ENCODE measurements around the gene CCDC92B. TPM values are rescaled to one million over a fixed set of nuclear protein-coding genes. Genes with fewer than 3 reads are reported as not detected.

Gene CCDC92B
- total RNA-seq, 1 experiment from 2014 or later = 1.9 TPM

DNA sequence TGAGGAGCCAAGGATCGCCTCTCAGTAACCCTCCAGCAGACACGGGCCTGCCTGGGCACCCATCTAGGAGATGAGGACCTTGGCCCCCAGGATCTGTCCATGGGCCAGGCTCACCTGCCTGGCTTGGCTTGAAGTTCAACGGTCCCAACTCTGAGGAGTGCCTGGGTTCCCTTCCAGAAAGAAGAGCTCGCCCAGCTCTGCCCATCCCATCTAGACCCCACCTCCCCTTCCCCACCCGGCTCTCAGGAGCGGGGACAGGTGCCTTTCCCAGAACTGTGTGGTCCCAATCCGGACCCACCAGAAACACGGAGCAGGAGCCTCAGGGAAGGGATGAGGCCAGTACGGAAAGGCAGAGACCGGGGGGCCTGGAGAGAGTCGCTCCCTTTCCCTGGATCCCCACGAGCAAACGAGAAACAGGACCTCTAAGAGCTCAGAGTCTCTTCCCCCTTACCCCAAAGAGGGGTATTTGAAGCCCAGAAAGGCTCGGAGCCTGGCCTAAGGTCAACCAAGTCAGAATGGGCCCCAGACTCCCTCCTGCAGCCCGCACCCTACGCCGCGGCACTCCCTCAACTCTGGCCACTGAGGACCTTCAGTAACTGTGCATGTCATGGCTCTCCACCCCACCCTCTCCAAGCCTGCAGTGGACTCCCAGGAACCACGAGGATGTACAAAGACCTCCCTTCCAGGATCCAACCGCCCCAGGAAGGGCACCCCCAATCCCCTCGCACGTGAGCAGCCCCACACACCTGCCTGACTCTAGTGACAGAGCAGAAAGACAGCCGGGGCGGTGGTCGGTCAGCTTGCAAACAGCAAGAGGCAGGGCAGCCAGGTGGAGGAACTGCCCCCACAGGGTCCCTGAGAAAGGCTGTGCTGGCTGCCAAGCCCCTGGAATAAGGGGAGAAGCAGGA, 43.3 kb downstream of the CCDC92B start:
- Histone ChIP-seq H2AFZ (no peak overlapping the region), H3K9me3 (ENCODE audit: insufficient read depth, low read depth) (no peaks in the 10 kb centered on the region), H3K27ac (no peak overlapping the region), H3K79me2 (ENCODE audit: low read depth) (peaks cover 76% of the 10 kb centered on the region), H3K4me2 (no peak overlapping the region), H3K9me2 (ENCODE audit: insufficient read depth) (no peaks in the 10 kb centered on the region), H3K36me3 (ENCODE audit: low read depth) (peaks cover 7% of the 10 kb centered on the region; the same call in 1 of the 2 replicates), H3K4me1 (replicated peaks; ENCODE audit: insufficient read depth) (peaks cover 23% of the 10 kb centered on the region; the same call in 1 of the 2 replicates), H3K4me3 (no peak overlapping the region), H3K27me3 (ENCODE audit: insufficient read depth, low read depth) (no peaks in the 10 kb centered on the region), H3F3A (ENCODE audit: insufficient read depth, low read depth) (peaks cover 8% of the 10 kb centered on the region; the same call in 1 of the 2 replicates), H4K20me1 (ENCODE audit: insufficient read depth) (peaks cover 83% of the 10 kb centered on the region)
- CTCF ChIA-PET = interaction anchor here (0.6 kb wide), 1 partner anchor 250 kb away, joined by 5 read pairs; no protein-coding TSS in a partner anchor
- DNase-seq = no peak
- TF ChIP-seq, protein P1, sequence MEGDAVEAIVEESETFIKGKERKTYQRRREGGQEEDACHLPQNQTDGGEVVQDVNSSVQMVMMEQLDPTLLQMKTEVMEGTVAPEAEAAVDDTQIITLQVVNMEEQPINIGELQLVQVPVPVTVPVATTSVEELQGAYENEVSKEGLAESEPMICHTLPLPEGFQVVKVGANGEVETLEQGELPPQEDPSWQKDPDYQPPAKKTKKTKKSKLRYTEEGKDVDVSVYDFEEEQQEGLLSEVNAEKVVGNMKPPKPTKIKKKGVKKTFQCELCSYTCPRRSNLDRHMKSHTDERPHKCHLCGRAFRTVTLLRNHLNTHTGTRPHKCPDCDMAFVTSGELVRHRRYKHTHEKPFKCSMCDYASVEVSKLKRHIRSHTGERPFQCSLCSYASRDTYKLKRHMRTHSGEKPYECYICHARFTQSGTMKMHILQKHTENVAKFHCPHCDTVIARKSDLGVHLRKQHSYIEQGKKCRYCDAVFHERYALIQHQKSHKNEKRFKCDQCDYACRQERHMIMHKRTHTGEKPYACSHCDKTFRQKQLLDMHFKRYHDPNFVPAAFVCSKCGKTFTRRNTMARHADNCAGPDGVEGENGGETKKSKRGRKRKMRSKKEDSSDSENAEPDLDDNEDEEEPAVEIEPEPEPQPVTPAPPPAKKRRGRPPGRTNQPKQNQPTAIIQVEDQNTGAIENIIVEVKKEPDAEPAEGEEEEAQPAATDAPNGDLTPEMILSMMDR (conservative IDR thresholded peaks at IDR 0.05) = no peak
- TF ChIP-seq EZH2 (IDR thresholded peaks at IDR 0.05; ENCODE audit: low read depth) = no peak
- no TSS peak for BruUV-seq (replicated peaks)
- POLR2A ChIA-PET (ENCODE audit: unreplicated experiment) = interaction anchor here (0.5 to 0.7 kb wide), 3 partner anchors 166 to 191 kb away, joined by 3 read pairs; no protein-coding TSS in a partner anchor
- intact Hi-C loops (cut with micrococcal nuclease; ENCODE audit: unreplicated experiment) = no loop called here

DNA sequence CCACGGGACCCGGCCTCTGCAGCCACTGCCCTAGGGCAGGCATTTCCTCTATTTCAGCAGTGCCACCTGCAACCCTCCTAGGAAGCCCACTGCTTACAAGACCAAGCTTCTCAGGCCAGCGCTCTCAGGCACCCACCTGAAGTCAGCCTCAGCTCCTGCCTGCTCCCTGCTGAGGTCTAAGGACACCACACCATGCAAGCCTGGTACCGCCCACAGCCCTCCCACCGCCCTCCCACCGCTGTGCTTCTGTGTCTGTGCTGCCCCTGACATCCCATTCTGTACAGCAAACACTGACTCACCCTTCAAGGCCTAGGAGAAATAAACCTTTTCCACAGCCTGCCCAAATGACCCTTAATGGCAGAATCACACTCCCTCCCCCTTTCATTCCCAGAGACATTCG, 44.2 kb downstream of the CCDC92B start:
- H2AFZ ChIP-seq = no peak overlapping the region
- H3K4me3 ChIP-seq = no peak overlapping the region
- H3K9me2 ChIP-seq (ENCODE audit: insufficient read depth) = no peaks in the 10 kb centered on the region
- TF ChIP-seq, protein P1 (conservative IDR thresholded peaks at IDR 0.05) = no peak
- TF ChIP-seq EZH2 (IDR thresholded peaks at IDR 0.05; ENCODE audit: low read depth) = no peak
- no peaks in the 10 kb centered on the region for H3K9me3 ChIP-seq (ENCODE audit: insufficient read depth, low read depth)
- ChIA-PET CTCF (no interaction called here), POLR2A (ENCODE audit: unreplicated experiment) (interaction anchor here (0.7 kb wide), 1 partner anchor 189 kb away, joined by 3 read pairs; no protein-coding TSS in a partner anchor)
- peaks cover 23% of the 10 kb centered on the region; the same call in 1 of the 2 replicates for H3K4me1 ChIP-seq (replicated peaks; ENCODE audit: insufficient read depth)
- H4K20me1 ChIP-seq (ENCODE audit: insufficient read depth) = peaks cover 76% of the 10 kb centered on the region
- intact Hi-C loops (cut with micrococcal nuclease; ENCODE audit: unreplicated experiment) = no loop called here
- no peak overlapping the region for H3K27ac ChIP-seq
- DNase-seq = peak in 1 of 2 experiments; percentile 18
- H3K36me3 ChIP-seq (ENCODE audit: low read depth) = peaks cover 7% of the 10 kb centered on the region; the same call in 1 of the 2 replicates
- peaks cover 68% of the 10 kb centered on the region for H3K79me2 ChIP-seq (ENCODE audit: low read depth)
- H3K27me3 ChIP-seq (ENCODE audit: insufficient read depth, low read depth) = no peaks in the 10 kb centered on the region
- no TSS peak for BruUV-seq (replicated peaks)
- H3K4me2 ChIP-seq = no peak overlapping the region
- H3F3A ChIP-seq (ENCODE audit: insufficient read depth, low read depth) = peaks cover 8% of the 10 kb centered on the region; the same call in 1 of the 2 replicates

DNA sequence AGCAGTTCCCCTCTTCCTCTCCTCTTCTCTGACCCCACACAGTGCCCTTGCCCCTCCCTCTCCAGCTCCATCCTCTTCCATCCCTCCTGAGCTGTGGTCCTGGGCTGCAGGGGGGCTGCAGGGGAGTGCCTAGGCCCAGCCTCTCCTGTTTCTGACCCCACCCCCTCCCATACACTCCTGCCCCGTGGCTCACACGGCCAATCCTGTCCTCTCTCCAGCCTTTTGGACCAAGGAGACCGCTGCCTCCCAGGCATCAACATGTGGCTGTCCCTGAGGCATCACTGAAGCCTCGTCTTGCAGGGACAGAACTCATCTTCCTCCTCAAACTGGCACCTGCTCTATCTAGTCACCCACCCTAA, 44.6 kb downstream of the CCDC92B start:
- H3K27me3 ChIP-seq (ENCODE audit: insufficient read depth, low read depth) = no peaks in the 10 kb centered on the region
- H2AFZ ChIP-seq = no peak overlapping the region
- ChIA-PET CTCF (no interaction called here), POLR2A (ENCODE audit: unreplicated experiment) (no interaction called here)
- H3K4me2 ChIP-seq = no peak overlapping the region
- peaks cover 72% of the 10 kb centered on the region for H4K20me1 ChIP-seq (ENCODE audit: insufficient read depth)
- no peaks in the 10 kb centered on the region for H3K9me2 ChIP-seq (ENCODE audit: insufficient read depth)
- H3F3A ChIP-seq (ENCODE audit: insufficient read depth, low read depth) = peaks cover 5% of the 10 kb centered on the region; the same call in 1 of the 2 replicates
- no peak overlapping the region for H3K27ac ChIP-seq
- DNase-seq = no peak
- peaks cover 7% of the 10 kb centered on the region; the same call in 1 of the 2 replicates for H3K36me3 ChIP-seq (ENCODE audit: low read depth)
- H3K4me3 ChIP-seq = no peak overlapping the region
- peaks cover 64% of the 10 kb centered on the region for H3K79me2 ChIP-seq (ENCODE audit: low read depth)
- H3K4me1 ChIP-seq (replicated peaks; ENCODE audit: insufficient read depth) = peaks cover 20% of the 10 kb centered on the region; the same call in 1 of the 2 replicates
- no TSS peak for BruUV-seq (replicated peaks)
- intact Hi-C loops (cut with micrococcal nuclease; ENCODE audit: unreplicated experiment) = no loop called here
- no peak for TF ChIP-seq EZH2 (IDR thresholded peaks at IDR 0.05; ENCODE audit: low read depth)
- TF ChIP-seq, protein P1 (conservative IDR thresholded peaks at IDR 0.05) = no peak
- no peaks in the 10 kb centered on the region for H3K9me3 ChIP-seq (ENCODE audit: insufficient read depth, low read depth)
